HCT116 (cell line): ENCODE measurements around the gene SAC3D1. TPM values are rescaled to one million over a fixed set of nuclear protein-coding genes. Genes with fewer than 3 reads are reported as not detected.

Source experiments
- ATAC-seq: fragments of 200-7000 bp; cut with Tn5 transposase; 2 replicates; pipeline ENCODE4 v1.9.1; 2020; ENCODE audit warnings: mild to moderate bottlenecking, moderate library complexity
- BruUV-seq: library from RNA; stranded (reverse); fragments of 400-500 nt; replicated peaks from 2 replicates; lab custom pipeline; 2021; lab: Mats Ljungman, UMichigan
- CTCF ChIA-PET: fragments of 300-600 bp; sonication (Branson Sonifier 250); formaldehyde crosslinking; loops from one replicate; lab custom pipeline; 2021; ENCODE audit warnings: antibody characterized with exemption; lab: Charles Lee
- POLR2A ChIA-PET: fragments of 300-600, 350-600 bp; sonication (Branson Sonifier 250); formaldehyde crosslinking; loops from one replicate; lab custom pipeline; 2021; ENCODE audit warnings: antibody characterized with exemption; lab: Charles Lee
- RAD21 ChIA-PET, 2 experiments: fragments of 300-600 bp; sonication (Branson Sonifier 250); formaldehyde crosslinking; loops; one replicate each; lab custom pipeline; 2023; ENCODE audit warnings: low total read pairs in 2 of 2; ENCODE audit not compliant: uncharacterized antibody in 2 of 2, unreplicated experiment in 2 of 2, low non-redundant PET in 1 of 2; lab: Charles Lee
- DNase-seq: peaks from one replicate; pipeline ENCODE4 v3.0.0-alpha.2; 2010; ENCODE audit warnings: low read depth, low spot score
- H2AFZ ChIP-seq: fragments of 200-600 bp; shearing (Covaris generic), sonication (generic); 2 replicates; pipeline ENCODE4 v1.6.1; 2017; ENCODE audit warnings: low read depth, mixed run types, mixed read lengths, antibody characterized with exemption, low read length; ENCODE audit not compliant: poor library complexity, severe bottlenecking
- H3K27ac ChIP-seq: 2 replicates; pipeline ENCODE4 v1.5.1; 2012; ENCODE audit warnings: low read depth, low read length
- H3K27me3 ChIP-seq: fragments of 200-600 bp; sonication (generic); 2 replicates; pipeline ENCODE4 v1.6.1; 2016; ENCODE audit warnings: mixed run types, low read length, mixed read lengths; ENCODE audit not compliant: insufficient read depth
- H3K36me3 ChIP-seq, 2 experiments: fragments of 200-500 bp in 1 of 2; fragments of 200-600 bp in 1 of 2; sonication (Bioruptor generic) in 1 of 2; sonication (generic) in 1 of 2; 2 replicates each; pipeline versions ENCODE4 v1.5.1 to v1.6.1; 2014 to 2016; ENCODE audit warnings: low read length in 2 of 2, inconsistent platforms in 1 of 2, mixed read lengths in 1 of 2, mixed run types in 1 of 2; ENCODE audit not compliant: insufficient read depth in 2 of 2, control insufficient read depth in 1 of 2
- H3K4me1 ChIP-seq, 2 experiments: fragments of 200-600 bp in 1 of 2; sonication (generic) in 1 of 2; 2 replicates each; pipeline versions ENCODE4 v1.5.1 to v1.6.1; 2012 to 2017; ENCODE audit warnings: low read length in 2 of 2, inconsistent platforms in 1 of 2, mild to moderate bottlenecking in 1 of 2, mixed read lengths in 1 of 2, mixed run types in 1 of 2, moderate library complexity in 1 of 2; ENCODE audit not compliant: insufficient read depth in 2 of 2, control insufficient read depth in 1 of 2
- H3K4me2 ChIP-seq: fragments of 200-600 bp; sonication (generic); 2 replicates; pipeline ENCODE4 v1.6.1; 2017; ENCODE audit warnings: mixed run types, low read length, mixed read lengths
- H3K4me3 ChIP-seq, 2 experiments: fragments of 200-600 bp in 1 of 2; sonication (generic) in 1 of 2; replicated peaks in 1 of 2; 2 replicates each; pipeline ENCODE4 v1.5.1; 2011 to 2016; ENCODE audit warnings: low read length in 2 of 2, control low read depth in 1 of 2, low read depth in 1 of 2, mild to moderate bottlenecking in 1 of 2, mixed read lengths in 1 of 2, mixed run types in 1 of 2
- H3K79me2 ChIP-seq: fragments of 200-600 bp; sonication (generic); 2 replicates; pipeline ENCODE4 v1.6.1; 2017; ENCODE audit warnings: mild to moderate bottlenecking, mixed run types, low read length, moderate library complexity, mixed read lengths; ENCODE audit not compliant: insufficient read depth
- H3K9ac ChIP-seq: fragments of 200-600 bp; sonication (generic); 2 replicates; pipeline ENCODE4 v1.6.1; 2016; ENCODE audit warnings: low read length, mixed read lengths
- H3K9me2 ChIP-seq: fragments of 200-600 bp; sonication (generic), shearing (Covaris generic); 2 replicates; pipeline ENCODE4 v1.6.1; 2017; ENCODE audit warnings: mixed run types, mild to moderate bottlenecking, moderate library complexity; ENCODE audit not compliant: insufficient read depth
- H3K9me3 ChIP-seq, 2 experiments: fragments of 200-500 bp in 1 of 2; fragments of 200-600 bp in 1 of 2; sonication (Bioruptor generic) in 1 of 2; sonication (generic) in 1 of 2; 2 replicates each; pipeline ENCODE4 v1.6.1; 2014 to 2017; ENCODE audit warnings: low read length in 2 of 2, mixed read lengths in 2 of 2, inconsistent platforms in 1 of 2, low read depth in 1 of 2, mild to moderate bottlenecking in 1 of 2, mixed run types in 1 of 2, moderate library complexity in 1 of 2; ENCODE audit not compliant: control insufficient read depth in 1 of 2, insufficient read depth in 1 of 2
- H4K20me1 ChIP-seq: fragments of 200-600 bp; sonication (generic), shearing (Covaris generic); 2 replicates; pipeline ENCODE4 v1.6.1; 2017; ENCODE audit warnings: mixed run types, mild to moderate bottlenecking, moderate library complexity; ENCODE audit not compliant: insufficient read depth
- ATF3 ChIP-seq: IDR thresholded peaks from 2 replicates; pipeline ENCODE4 v1.6.1; 2012
- CEBPB ChIP-seq: IDR thresholded peaks from 2 replicates; pipeline ENCODE4 v1.6.1; 2012; ENCODE audit warnings: low read depth
- ELF1 ChIP-seq: IDR thresholded peaks from 2 replicates; pipeline ENCODE4 v1.6.1; 2012; ENCODE audit warnings: low read depth, borderline replicate concordance
- EZH2phosphoT487 ChIP-seq: fragments of 200-600 bp; IDR thresholded peaks from 2 replicates; pipeline ENCODE4 v1.6.1; 2018; ENCODE audit warnings: antibody characterized with exemption, borderline replicate concordance
- JUND ChIP-seq: IDR thresholded peaks from 2 replicates; pipeline ENCODE4 v1.6.1; 2012
- MAX ChIP-seq: IDR thresholded peaks from 2 replicates; pipeline ENCODE4 v1.6.1; 2012
- POLR2A ChIP-seq: IDR thresholded peaks from 2 replicates; pipeline ENCODE4 v1.7.0; 2011; ENCODE audit warnings: borderline replicate concordance; ENCODE audit not compliant: insufficient read depth, insufficient read length; ENCODE audit errors: extremely low read depth
- POLR2AphosphoS5 ChIP-seq: IDR thresholded peaks from 2 replicates; pipeline ENCODE4 v1.6.1; 2011; ENCODE audit warnings: mild to moderate bottlenecking, low read depth, low read length, moderate library complexity
- SIN3A ChIP-seq: IDR thresholded peaks from 2 replicates; pipeline ENCODE4 v1.6.1; 2012; ENCODE audit warnings: low read depth
- SP1 ChIP-seq: IDR thresholded peaks from 2 replicates; pipeline ENCODE4 v1.6.1; 2012; ENCODE audit warnings: low read depth
- SRF ChIP-seq: IDR thresholded peaks from 2 replicates; pipeline ENCODE4 v1.6.1; 2012; ENCODE audit warnings: low read depth
- TCF7L2 ChIP-seq: IDR thresholded peaks from 2 replicates; pipeline ENCODE4 v1.7.0; 2011; ENCODE audit warnings: borderline replicate concordance, inconsistent platforms; ENCODE audit not compliant: insufficient read depth, insufficient read length; ENCODE audit errors: extremely low read depth
- YY1 ChIP-seq: IDR thresholded peaks from 2 replicates; pipeline ENCODE4 v1.6.1; 2011; ENCODE audit warnings: low read length, low read depth, moderate library complexity, mild to moderate bottlenecking; ENCODE audit not compliant: insufficient replicate concordance; ENCODE audit errors: extremely low read depth
- ZBTB33 ChIP-seq: IDR thresholded peaks from 2 replicates; pipeline ENCODE4 v1.6.1; 2011; ENCODE audit warnings: mild to moderate bottlenecking, low read length, moderate library complexity; ENCODE audit not compliant: insufficient replicate concordance; ENCODE audit errors: extremely low read depth
- ZFX ChIP-seq: fragments of 450-650 bp; IDR thresholded peaks from 2 replicates; pipeline ENCODE4 v1.6.1; 2017
- ZNF274 ChIP-seq: fragments of 200-500 bp; sonication (Bioruptor generic); IDR thresholded peaks from 2 replicates; pipeline ENCODE4 v1.6.1; 2014; ENCODE audit warnings: mild to moderate bottlenecking, low read depth, low read length, inconsistent platforms
- intact Hi-C: fragments of 100-400 bp; cut with micrococcal nuclease; formaldehyde crosslinking; loops from 2 replicates; pipeline ENCODE4 v1.10.0; 2022
- total RNA-seq: library from RNA; stranded (reverse); gene quantifications from one replicate; pipeline ENCODE4 v1.2.1, GENCODE V29; 2021; ENCODE audit not compliant: unreplicated experiment

Gene SAC3D1
- total RNA-seq, 1 experiment from 2014 or later, result 36.9 TPM

GRCh38 chr11:65071907-65072630, 31.1 kb downstream of the SAC3D1 start:
- Histone ChIP-seq H3K79me2 (peaks cover 8% of the 10 kb centered on the region; the same call in 1 of the 2 replicates), H3K4me3 (no peak overlapping the region), H3K27ac (no peak overlapping the region), H3K36me3 (peaks cover 2 to 8% of the 10 kb centered on the region in 2 experiments; a peak in 2 of 4 replicates), H3K9me2 (no peaks in the 10 kb centered on the region), H2AFZ (no peak overlapping the region)
- POLR2A ChIA-PET, result no interaction called here
- DNase-seq, result no peak
- CTCF ChIA-PET, result no interaction called here
- no TSS peak for BruUV-seq
- no peak for TF ChIP-seq ELF1
- no peak for TF ChIP-seq POLR2A
- TF ChIP-seq SRF, result no peak
- no peak for TF ChIP-seq TCF7L2
- no peak for TF ChIP-seq EZH2phosphoT487
- TF ChIP-seq ZNF274, result no peak
- TF ChIP-seq YY1, result no peak
- no peak for TF ChIP-seq POLR2AphosphoS5
- no peak for TF ChIP-seq CEBPB
- TF ChIP-seq JUND, result no peak
- no peak for TF ChIP-seq SP1
- no peak for TF ChIP-seq SIN3A
- TF ChIP-seq ZFX, result no peak
- TF ChIP-seq ATF3, result no peak
- no peak for TF ChIP-seq ZBTB33
- TF ChIP-seq MAX, result no peak
- TF ChIP-seq, all 23 proteins: peak for 0
- no peak overlapping the region for H3K4me2 ChIP-seq
- H3K9ac ChIP-seq, result no peak overlapping the region
- intact Hi-C loops, result no loop called here
- RAD21 ChIA-PET, result no interaction called here
- no peaks in the 10 kb centered on the region for H3K9me3 ChIP-seq
- H4K20me1 ChIP-seq, result no peaks in the 10 kb centered on the region
- no peaks in the 10 kb centered on the region for H3K27me3 ChIP-seq
- H3K4me1 ChIP-seq, result no peaks in the 10 kb centered on the region
- ATAC-seq, result no peak
